GM18499 (cell line): ENCODE data around the gene ZBTB46.
"Not testable (repeated sequence)": the region's sequence is repeated elsewhere in the genome, so short reads cannot be mapped to it uniquely, and the experiment has no call there.

Experiments used
- ATAC-seq: cut with Tn5 transposase; IDR thresholded peaks from one replicate; pipeline ENCODE4 v1.9.1; 2021; ENCODE audit warnings: moderate number of reproducible peaks; ENCODE audit not compliant: insufficient read depth, unreplicated experiment

ZBTB46 gene

DNA sequence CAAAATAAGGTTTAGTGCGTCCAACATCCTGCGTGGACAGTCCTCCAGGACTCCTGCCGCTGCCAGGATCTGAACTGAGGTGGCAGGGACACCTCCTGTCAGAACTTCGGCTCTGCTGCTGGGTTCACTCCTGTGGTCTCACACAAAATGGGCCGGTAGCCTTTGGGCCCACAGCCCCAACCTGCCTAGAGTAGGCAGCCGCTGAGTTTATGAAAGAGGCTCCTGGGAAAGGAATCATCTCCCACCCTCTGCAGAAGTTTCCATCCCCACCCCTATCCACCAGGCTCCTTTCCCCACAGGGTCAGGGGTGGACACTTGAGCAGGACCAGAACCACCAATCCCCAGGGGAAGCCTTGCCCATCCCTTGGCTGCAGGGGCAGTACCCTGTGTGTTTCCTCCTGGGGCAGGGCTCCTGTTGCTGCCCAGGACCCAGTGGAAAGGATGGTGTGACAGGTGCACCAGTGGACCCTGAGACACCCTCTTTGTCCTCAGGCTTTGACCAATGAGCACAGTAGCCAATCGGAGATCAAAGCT is 28.2 kb upstream of the ZBTB46 start:
- no peak for ATAC-seq

DNA sequence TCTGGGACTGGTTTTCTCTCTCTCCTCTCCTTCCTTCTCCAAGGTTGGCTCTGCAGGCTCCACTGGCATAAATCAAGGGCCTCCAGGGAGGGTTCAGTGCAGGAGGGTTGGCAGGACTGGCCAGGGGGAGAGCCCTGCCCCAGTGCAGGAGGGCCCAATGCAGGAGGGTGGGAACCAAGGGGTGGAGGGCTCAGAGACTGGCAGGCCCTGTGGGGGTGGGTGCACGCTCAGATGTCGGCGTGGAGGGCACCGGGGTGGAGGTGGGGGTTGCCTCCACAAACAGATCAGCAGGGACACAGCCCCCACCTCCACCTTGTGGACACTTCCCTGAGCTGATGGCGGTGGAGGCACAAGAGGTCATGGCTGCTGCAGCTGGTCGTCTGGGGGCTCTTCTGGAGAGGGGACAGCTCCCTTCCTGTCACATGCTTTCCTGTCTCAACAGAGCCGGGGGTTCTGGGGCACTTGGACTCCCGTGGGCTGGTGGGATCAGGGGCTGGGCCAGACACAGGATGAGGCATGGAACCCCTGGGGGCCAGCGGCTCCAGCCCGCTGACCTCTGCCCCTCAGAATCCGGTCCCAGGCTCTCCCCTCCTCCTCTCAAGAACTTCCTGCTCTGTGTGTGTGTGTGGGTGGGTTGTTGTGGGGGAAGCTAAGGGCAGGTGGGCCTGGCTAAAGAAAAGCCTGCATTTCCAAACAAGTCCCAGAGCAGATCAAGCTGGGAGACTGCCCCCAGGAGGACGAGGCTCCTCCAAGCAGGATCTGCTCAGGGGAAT is 27.5 kb upstream of the ZBTB46 start:
- no peak for ATAC-seq

- ATAC-seq = no peak
Observed at GRCh38 chr20:63857764-63858392, 26.8 kb upstream of the ZBTB46 start.

DNA sequence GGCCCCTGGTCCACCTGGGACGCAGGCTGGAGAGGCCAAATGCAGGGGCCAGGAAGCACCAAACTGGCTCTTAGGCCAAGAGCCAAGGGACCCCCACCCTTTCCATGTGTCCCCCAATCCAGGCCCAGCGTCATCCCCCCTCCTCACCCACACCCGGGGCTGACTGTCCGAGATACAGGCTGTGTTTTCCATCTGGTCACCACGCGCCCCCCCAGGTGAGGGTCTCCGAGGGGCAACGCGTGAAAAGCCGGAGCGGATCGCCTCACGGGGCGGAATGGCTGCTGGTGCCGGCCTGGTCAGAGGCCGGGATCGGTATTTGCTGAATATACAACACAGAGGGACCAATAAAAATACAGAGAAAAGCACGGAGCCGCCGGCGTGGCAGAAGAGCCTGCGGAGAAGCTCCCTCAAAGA is 25.0 kb upstream of the ZBTB46 start:
- ATAC-seq = no peak

DNA sequence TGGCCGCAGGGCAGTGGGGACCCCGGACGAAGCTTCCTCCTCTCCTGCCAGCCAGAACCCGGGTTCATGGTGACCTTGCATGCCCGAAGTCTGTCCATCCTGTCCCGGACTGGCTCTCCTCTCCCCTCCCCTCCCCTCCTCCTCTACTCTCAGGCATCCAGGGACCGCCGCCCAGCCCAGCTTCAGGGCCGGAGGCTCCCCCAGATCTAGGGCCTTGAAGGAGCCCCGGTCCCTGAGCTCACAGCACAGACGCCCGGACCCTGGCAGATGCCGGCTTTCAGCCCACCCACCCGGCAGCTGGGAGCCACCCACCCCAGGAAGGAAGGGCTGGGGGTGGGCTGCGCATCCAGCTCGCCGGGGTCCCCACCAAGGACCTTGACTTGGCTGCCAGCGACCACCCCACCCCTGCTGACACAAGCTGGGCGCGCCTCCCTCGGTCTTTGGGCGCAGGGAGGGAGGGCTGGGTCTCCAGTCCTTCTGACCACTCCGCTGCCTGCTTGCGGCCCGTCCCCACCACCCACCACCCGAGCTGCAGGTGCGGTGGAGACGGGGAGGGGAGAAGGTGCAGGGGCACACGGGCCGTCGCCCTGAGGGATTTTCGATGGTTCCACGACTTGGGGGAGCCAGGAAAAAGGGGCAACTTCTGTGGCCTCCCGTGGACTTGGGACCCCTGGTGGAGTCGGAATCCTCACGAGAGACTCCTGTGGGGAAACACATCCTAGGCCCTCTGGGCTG is 24.5 kb upstream of the ZBTB46 start:
- ATAC-seq = no peak

DNA sequence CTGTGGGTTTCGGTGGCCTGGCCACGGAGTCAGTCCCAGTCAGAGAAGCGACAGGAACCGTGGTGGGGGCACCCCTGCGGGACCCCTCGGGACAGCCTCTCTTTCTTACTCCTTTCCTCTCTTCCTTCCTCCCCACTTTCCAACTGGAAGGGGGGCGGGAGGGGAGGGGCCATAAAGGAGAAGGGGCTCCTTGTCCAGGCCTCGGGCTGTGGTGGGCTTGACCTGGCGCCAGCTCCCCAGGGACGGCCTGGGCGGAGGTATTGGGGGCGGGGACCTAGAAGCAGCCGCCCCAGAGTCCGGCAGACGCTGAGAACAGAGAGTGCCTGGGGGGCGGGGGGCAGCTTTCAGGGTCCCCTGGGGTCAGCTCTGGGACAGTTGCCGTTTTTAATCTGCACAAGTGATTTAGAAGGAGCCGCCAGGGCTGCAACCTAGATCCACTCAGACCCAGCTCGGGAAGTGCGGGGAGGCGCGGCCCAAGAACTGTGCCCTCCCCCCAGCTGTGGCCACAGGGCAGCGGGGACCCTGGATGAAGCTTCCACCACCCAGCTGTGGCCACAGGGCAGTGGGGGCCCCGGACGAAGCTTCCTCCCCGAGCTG is 23.8 kb upstream of the ZBTB46 start:
- no peak for ATAC-seq

DNA sequence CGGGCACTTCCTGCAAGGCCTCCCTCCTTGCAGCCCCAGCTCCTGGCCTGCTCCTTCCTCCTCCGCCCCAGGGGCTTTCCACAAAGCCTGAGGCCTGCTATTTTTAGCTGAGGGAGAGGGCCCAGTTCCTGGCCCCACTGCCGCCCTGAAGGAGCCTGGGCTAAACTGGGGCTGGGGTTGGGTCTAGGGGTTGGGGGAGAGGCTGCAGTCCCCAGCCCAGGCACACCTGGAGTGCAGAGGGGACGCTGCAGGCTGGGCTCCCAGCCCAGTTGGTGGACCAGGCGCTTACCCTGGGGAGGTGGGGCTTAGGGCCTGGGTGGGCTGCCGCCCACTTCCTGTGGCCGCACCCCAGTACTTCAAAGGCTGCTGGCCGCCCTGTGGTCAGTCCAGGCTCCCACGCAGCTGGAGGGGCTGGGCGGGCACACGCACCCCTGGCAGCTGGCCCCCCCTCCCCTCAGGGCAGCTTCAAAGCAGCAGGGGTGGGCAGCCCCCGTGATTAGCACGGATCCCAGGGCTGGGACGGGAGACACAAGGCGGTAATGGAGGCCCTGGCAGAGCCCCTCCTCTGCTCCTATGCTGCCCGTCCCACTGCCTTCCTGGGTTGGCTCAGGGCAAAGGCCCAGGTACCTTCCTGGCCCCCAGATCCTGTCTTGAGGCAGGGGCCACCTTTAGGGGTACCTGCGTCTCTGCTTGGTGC is 23.2 kb upstream of the ZBTB46 start:
- ATAC-seq = no peak

DNA sequence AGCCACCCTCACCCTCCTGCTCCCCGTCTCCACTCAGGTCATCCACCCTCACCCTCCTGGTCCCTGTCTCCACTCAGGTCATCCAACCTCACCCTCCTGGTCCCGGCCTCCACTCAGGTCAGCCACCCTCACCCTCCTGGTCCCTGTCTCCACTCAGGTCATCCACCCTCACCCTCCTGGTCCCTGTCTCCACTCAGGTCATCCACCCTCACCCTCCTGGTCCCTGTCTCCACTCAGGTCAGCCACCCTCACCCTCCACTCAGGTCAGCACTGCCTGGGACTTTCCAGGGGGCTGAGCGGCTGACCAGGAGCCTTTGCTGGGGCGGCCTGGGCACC is 22.6 kb upstream of the ZBTB46 start:
- not testable (repeated sequence) for ATAC-seq

- ATAC-seq = not testable (repeated sequence)
Observed at GRCh38 chr20:63851548-63851943, 20.5 kb upstream of the ZBTB46 start.

- no peak for ATAC-seq
Observed at GRCh38 chr20:63850689-63851547, 19.9 kb upstream of the ZBTB46 start.

DNA sequence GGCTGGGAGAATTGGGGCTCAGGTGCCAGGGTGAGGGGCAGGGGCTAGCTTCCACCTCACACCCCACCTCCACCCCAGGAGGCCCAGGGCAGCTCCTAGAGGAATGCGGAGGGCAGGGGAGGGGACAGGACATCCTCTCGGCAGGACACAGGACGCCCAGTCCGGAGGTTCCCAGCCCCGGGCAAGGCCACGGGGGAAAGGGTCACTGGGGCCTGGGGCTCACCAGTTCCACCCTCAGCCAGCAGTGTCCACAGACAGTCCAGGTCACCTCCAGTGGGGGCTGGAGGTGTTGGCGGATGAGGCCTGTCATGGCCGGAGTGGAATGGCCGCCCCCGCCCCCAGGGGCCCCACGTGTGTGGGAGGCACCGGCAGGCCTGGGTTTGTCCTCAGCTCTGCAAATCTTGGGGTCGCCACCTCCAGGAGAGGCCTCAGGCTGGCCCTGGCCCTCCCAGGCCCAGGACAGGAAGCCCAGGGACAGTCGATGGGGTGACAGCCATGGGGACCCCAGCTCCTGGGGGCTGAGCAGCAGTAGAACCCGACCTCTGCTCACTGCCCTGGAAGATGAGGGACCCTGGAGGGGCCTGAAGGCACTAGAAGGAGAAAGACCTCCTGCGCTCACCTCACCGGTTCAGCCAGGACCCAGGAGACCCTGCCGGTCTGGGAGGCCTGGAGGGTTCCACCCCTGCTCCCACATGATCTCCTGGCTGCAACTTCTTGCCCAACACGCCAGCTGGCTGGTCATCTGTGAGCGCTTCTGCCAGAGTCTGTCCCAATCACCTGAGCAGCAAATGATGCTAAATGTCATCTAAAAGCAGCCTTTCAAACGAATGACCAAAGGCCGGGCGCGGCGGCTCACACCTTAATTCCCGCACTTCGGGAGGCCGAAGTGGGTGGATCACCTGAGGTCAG is 17.2 kb upstream of the ZBTB46 start:
- ATAC-seq = no peak

DNA sequence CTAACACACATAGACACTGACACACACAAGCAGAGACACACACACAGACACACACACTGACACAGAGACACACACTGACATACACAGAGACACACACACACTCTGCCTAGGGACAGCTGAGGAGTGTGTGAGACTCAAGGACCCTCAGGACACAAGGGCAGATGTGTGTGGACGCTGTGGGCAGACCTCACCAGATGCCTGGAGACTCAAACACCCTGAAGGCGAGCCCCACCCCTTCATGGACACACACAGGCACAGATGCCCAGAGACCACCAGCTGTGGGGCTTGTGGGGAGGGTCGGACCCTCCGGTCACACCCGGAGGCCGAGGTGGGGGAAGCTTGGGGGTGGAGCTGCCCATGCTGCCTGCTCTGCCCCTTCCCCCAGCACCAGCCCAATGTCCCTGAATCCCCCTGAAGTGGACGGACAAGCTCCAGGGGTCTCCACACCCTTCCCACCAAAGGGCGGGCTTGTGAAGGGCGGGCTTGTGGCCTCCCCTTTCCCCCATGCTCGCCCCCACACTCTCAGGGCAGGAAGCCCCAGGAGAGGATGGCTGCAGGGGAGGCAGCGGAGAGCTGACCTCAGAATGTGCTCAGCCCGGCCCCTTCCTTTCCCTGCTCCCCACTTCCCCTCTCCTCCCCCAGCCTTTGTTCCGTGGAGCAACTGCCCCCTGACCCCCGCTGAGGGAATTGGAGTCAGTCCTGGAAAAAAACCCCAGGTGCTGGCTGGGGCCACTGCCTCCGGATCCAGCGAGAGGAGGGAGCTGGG is 16.4 kb upstream of the ZBTB46 start:
- ATAC-seq = no peak

DNA sequence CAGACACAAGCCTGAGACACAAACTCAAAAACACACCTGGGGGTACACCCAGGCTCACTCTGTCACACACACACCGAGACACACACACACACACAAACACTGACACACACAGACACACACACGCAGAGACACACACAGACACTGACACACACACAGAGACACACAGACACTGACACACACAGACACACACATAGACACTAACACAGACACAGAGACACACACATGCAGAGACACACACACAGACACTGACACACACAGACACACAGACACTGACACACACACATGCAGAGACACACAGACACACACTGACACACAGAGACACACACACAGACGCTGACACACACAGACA is 15.8 kb upstream of the ZBTB46 start:
- ATAC-seq = no peak

GRCh38 chr20:63846128-63846771 is 15.2 kb upstream of the ZBTB46 start:
- no peak for ATAC-seq

DNA sequence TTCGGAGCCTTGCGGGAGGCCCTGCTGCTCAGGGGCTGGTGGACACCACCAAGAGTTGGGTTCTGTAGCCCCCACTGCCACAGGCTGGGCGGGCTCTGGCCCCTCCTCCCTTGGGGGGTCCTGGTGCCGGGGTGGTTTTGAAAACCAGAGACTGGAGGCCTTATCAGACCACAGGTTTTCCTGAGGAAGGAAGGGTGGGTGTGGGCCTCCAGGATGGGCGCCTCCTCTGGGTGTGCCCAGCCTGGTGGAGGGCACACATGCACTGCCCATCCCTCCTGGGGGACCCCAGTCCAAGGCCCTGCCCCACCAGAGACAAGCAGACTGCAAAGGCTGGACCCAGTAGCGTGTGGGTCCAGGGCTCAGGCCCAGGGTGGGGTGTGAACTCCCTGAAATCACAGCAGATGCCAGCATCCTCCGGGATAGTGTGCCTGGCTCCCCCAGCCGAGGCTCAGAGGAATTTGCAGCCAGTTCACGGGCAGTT is 13.5 kb upstream of the ZBTB46 start:
- ATAC-seq = no peak

- ATAC-seq = no peak
Observed at GRCh38 chr20:63843778-63844177, 12.7 kb upstream of the ZBTB46 start.

- ATAC-seq = no peak
Observed at GRCh38 chr20:63843222-63843621, 12.2 kb upstream of the ZBTB46 start.
